Endodermal cell (in vitro differentiated cells): ENCODE results near the gene ATXN7. TPM values are rescaled to one million over a fixed set of nuclear protein-coding genes. Genes with fewer than 3 reads are reported as not detected.

ENCODE experiments used
- DNase-seq: peaks from one replicate; pipeline ENCODE4 v3.0.0-alpha.2; 2017
- H3K27ac ChIP-seq: 2 replicates; pipeline ENCODE4 v1.5.1; 2013; ENCODE audit warnings: mild to moderate bottlenecking, low read depth, low read length, moderate library complexity
- H3K27me3 ChIP-seq: 2 replicates; pipeline ENCODE4 v1.6.1; 2013; ENCODE audit warnings: mild to moderate bottlenecking, low read length, moderate library complexity; ENCODE audit not compliant: insufficient read depth, control insufficient read depth, poor library complexity, severe bottlenecking
- H3K36me3 ChIP-seq: 2 replicates; pipeline ENCODE4 v1.7.0; 2013; ENCODE audit warnings: mild to moderate bottlenecking, low read length, moderate library complexity; ENCODE audit not compliant: control insufficient read depth, insufficient read depth
- H3K4me1 ChIP-seq: one replicate; pipeline ENCODE4 v1.7.0; 2013; ENCODE audit warnings: low read length; ENCODE audit not compliant: control insufficient read depth, insufficient read depth
- H3K4me3 ChIP-seq: 2 replicates; pipeline ENCODE4 v1.5.1; 2013; ENCODE audit warnings: mild to moderate bottlenecking, low read length, moderate library complexity
- H3K9ac ChIP-seq: 2 replicates; pipeline ENCODE4 v1.6.1; 2013; ENCODE audit warnings: mild to moderate bottlenecking, low read length, moderate library complexity; ENCODE audit not compliant: poor library complexity, severe bottlenecking; ENCODE audit errors: extremely low read depth
- H3K9me3 ChIP-seq: 2 replicates; pipeline ENCODE4 v1.6.1; 2013; ENCODE audit warnings: mild to moderate bottlenecking, low read length, moderate library complexity; ENCODE audit not compliant: control insufficient read depth
- H3K27ac Mint-ChIP-seq: 2 replicates; pipeline ENCODE4 v1.8.0; 2020; ENCODE audit warnings: mixed read lengths
- H3K27me3 Mint-ChIP-seq: 2 replicates; pipeline ENCODE4 v1.8.0; 2021; ENCODE audit warnings: mild to moderate bottlenecking, mixed read lengths; ENCODE audit not compliant: insufficient read depth
- H3K36me3 Mint-ChIP-seq: 2 replicates; pipeline ENCODE4 v1.8.0; 2020; ENCODE audit warnings: low read depth, mixed read lengths
- H3K4me1 Mint-ChIP-seq: 2 replicates; pipeline ENCODE4 v1.8.0; 2020; ENCODE audit warnings: mixed read lengths
- H3K4me3 Mint-ChIP-seq: 2 replicates; pipeline ENCODE4 v1.8.0; 2020; ENCODE audit warnings: mild to moderate bottlenecking, moderate library complexity, mixed read lengths
- H3K9me3 Mint-ChIP-seq: 2 replicates; pipeline ENCODE4 v1.8.0; 2020; ENCODE audit warnings: mild to moderate bottlenecking, mixed read lengths
- CTCF ChIP-seq: fragments of 200-600 bp; sonication (generic); conservative IDR thresholded peaks from 2 replicates; pipeline ENCODE4 v1.5.0; 2021; ENCODE audit warnings: antibody characterized with exemption, mild to moderate bottlenecking
- WGBS, 2 experiments: methylation state at CpG; one replicate each; pipeline versions ENCODE4 v1.1.5 to v1.1.7; 2013; ENCODE audit warnings: missing lambda C conversion rate in 2 of 2, mixed read lengths in 1 of 2; ENCODE audit not compliant: insufficient coverage in 1 of 2, insufficient read length in 1 of 2; 5-methylcytosine and 5-hydroxymethylcytosine counted together
- total RNA-seq, 2 donors: library from RNA; stranded (reverse); fragmentation: NEBNext Ultra II Directional in 1 of 2; extraction: Animal tissue kit (Norgen Biotek cat#: 25700) in 1 of 2; gene quantifications; 2 replicates in 1 of 2; 3 replicates in 1 of 2; pipeline ENCODE4 v1.2.1, GENCODE V29; 2021

ATXN7 gene
- total RNA-seq, 2 donors from 2014 or later: 28.1 to 28.8 TPM

GRCh38 chr3:63946753-63947152 lies 83.1 kb downstream of the ATXN7 start:
- Mint-ChIP-seq H3K36me3 (peaks cover 8% of the 10 kb centered on the region), H3K4me3 (no peak overlapping the region), H3K4me1 (peaks cover 54% of the 10 kb centered on the region), H3K27ac (no peak overlapping the region), H3K9me3 (no peaks in the 10 kb centered on the region), H3K27me3 (no peaks in the 10 kb centered on the region)
- Histone ChIP-seq H3K27ac (no peak overlapping the region), H3K27me3 (peaks cover 9% of the 10 kb centered on the region), H3K9ac (no peak overlapping the region), H3K9me3 (no peaks in the 10 kb centered on the region), H3K4me3 (no peak overlapping the region), H3K36me3 (peaks cover 24% of the 10 kb centered on the region), H3K4me1 (peaks cover 10% of the 10 kb centered on the region)
- no peak for TF ChIP-seq CTCF
- DNase-seq: no peak
- WGBS, 2 experiments: 92 to 94% methylated on average over 2 of the region's 2 CpGs

GRCh38 chr3:63947594-63947993 lies 83.9 kb downstream of the ATXN7 start:
- H3K4me3 ChIP-seq: no peak overlapping the region
- Mint-ChIP-seq H3K4me3 (no peak overlapping the region), H3K4me1 (peaks cover 50% of the 10 kb centered on the region), H3K9me3 (no peaks in the 10 kb centered on the region), H3K27ac (peak overlapping the region; percentile 8), H3K27me3 (no peaks in the 10 kb centered on the region), H3K36me3 (peaks cover 8% of the 10 kb centered on the region)
- no peak overlapping the region for H3K27ac ChIP-seq
- no peaks in the 10 kb centered on the region for H3K9me3 ChIP-seq
- H3K27me3 ChIP-seq: peaks cover 9% of the 10 kb centered on the region
- H3K36me3 ChIP-seq: peaks cover 26% of the 10 kb centered on the region
- no peak for TF ChIP-seq CTCF
- WGBS, 2 experiments: 91 to 92% methylated on average over 2 of the region's 2 CpGs
- no peak for DNase-seq
- no peak overlapping the region for H3K9ac ChIP-seq
- H3K4me1 ChIP-seq: peaks cover 10% of the 10 kb centered on the region

GRCh38 chr3:63949005-63949404 lies 85.3 kb downstream of the ATXN7 start:
- Histone ChIP-seq H3K9me3 (no peaks in the 10 kb centered on the region), H3K27me3 (peaks cover 13% of the 10 kb centered on the region), H3K4me1 (peaks cover 10% of the 10 kb centered on the region), H3K9ac (no peak overlapping the region), H3K4me3 (no peak overlapping the region), H3K27ac (no peak overlapping the region), H3K36me3 (peaks cover 22% of the 10 kb centered on the region)
- H3K4me1 Mint-ChIP-seq: peaks cover 41% of the 10 kb centered on the region
- 89 to 100% methylated on average over 1 to 2 of the region's 2 CpGs for WGBS, 2 experiments
- no peak overlapping the region for H3K4me3 Mint-ChIP-seq
- H3K27ac Mint-ChIP-seq: no peak overlapping the region
- H3K36me3 Mint-ChIP-seq: peaks cover 10% of the 10 kb centered on the region
- DNase-seq: no peak
- H3K9me3 Mint-ChIP-seq: no peaks in the 10 kb centered on the region
- TF ChIP-seq CTCF: no peak
- H3K27me3 Mint-ChIP-seq: no peaks in the 10 kb centered on the region
